HepG2 (cell line): ENCODE measurements around the gene CDK10. TPM values are rescaled to one million over a fixed set of nuclear protein-coding genes. Genes with fewer than 3 reads are reported as not detected.

Experiments
- ATAC-seq: fragments of 200-7000 bp; cut with Tn5 transposase; 3 replicates; pipeline ENCODE4 v1.9.1; 2020; ENCODE audit warnings: mild to moderate bottlenecking, moderate library complexity
- BruUV-seq: library from RNA; stranded (reverse); fragments of 400-500 nt; replicated peaks from 2 replicates; lab custom pipeline; 2021; lab: Mats Ljungman, UMichigan
- CTCF ChIA-PET: fragments of 300-600 bp; formaldehyde crosslinking; extraction: SDS; loops from one replicate; lab custom pipeline; 2021; ENCODE audit warnings: low total read pairs, inconsistent platforms, low intra/inter-chr PET ratio; lab: Yijun Ruan, JAX
- POLR2A ChIA-PET: fragments of 350-600 bp; sonication (Branson Sonifier 250); formaldehyde crosslinking; loops from one replicate; lab custom pipeline; 2020; ENCODE audit warnings: antibody characterized with exemption, inconsistent platforms; lab: Yijun Ruan, JAX
- DNase-seq: peaks from one replicate; pipeline ENCODE4 v3.0.0-alpha.2; 2015; ENCODE audit warnings: low spot score
- FAIRE-seq: peaks from 3 replicates; lab custom pipeline; 2011; peaks lifted over from hg19 to GRCh38; lab: Jason Lieb, UNC
- H2AFZ ChIP-seq: one replicate; pipeline ENCODE4 v1.6.1; 2011; ENCODE audit warnings: low read length, inconsistent platforms
- H3K27ac ChIP-seq: fragments of 300-600 bp; 3 replicates; pipeline ENCODE4 v1.8.0; 2011; ENCODE audit warnings: mixed run types, mild to moderate bottlenecking, mixed read lengths, low read length, inconsistent platforms; ENCODE audit not compliant: insufficient read depth; ENCODE audit errors: extremely low read length
- H3K27me3 ChIP-seq, 2 experiments: fragments of 200-600 bp in 1 of 2; 2 replicates in 1 of 2; 3 replicates in 1 of 2; pipeline versions ENCODE4 v1.6.0 to v1.8.0; 2011; ENCODE audit warnings: low read length in 2 of 2, mild to moderate bottlenecking in 2 of 2, moderate library complexity in 2 of 2, inconsistent platforms in 1 of 2; ENCODE audit not compliant: insufficient read depth in 2 of 2, control insufficient read depth in 1 of 2
- H3K36me3 ChIP-seq, 2 experiments: fragments of 200-600 bp in 1 of 2; replicated peaks in 1 of 2; 2 replicates in 1 of 2; 3 replicates in 1 of 2; pipeline versions ENCODE4 v1.5.1 to v1.8.0; 2011; ENCODE audit warnings: low read length in 2 of 2, inconsistent platforms in 1 of 2; ENCODE audit not compliant: insufficient read depth in 2 of 2, control insufficient read depth in 1 of 2
- H3K4me1 ChIP-seq: 2 replicates; pipeline ENCODE4 v1.5.1; 2012; ENCODE audit warnings: low read length, inconsistent platforms; ENCODE audit not compliant: insufficient read depth
- H3K4me2 ChIP-seq: 2 replicates; pipeline ENCODE4 v1.6.0; 2011; ENCODE audit warnings: low read depth, low read length, inconsistent platforms
- H3K4me3 ChIP-seq, 3 experiments: fragments of 200-600 bp in 1 of 3; sonication (generic), shearing (Covaris generic) in 1 of 3; replicated peaks in 1 of 3; 2 replicates each; pipeline ENCODE4 v1.5.1; 2011 to 2016; ENCODE audit warnings: low read length in 3 of 3, inconsistent platforms in 2 of 3, low read depth in 2 of 3, mild to moderate bottlenecking in 2 of 3, control low read depth in 1 of 3, mixed read lengths in 1 of 3; ENCODE audit not compliant: insufficient read depth in 1 of 3
- H3K79me2 ChIP-seq: one replicate; pipeline ENCODE4 v1.6.1; 2011; ENCODE audit warnings: low read length, inconsistent platforms; ENCODE audit not compliant: insufficient read depth
- H3K9ac ChIP-seq: 2 replicates; pipeline ENCODE4 v1.6.0; 2011; ENCODE audit warnings: mild to moderate bottlenecking, low read depth, low read length, inconsistent platforms; ENCODE audit not compliant: insufficient read depth
- H3K9me3 ChIP-seq: 2 replicates; pipeline ENCODE4 v1.5.1; 2012; ENCODE audit warnings: mild to moderate bottlenecking, low read length
- H4K20me1 ChIP-seq: 2 replicates; pipeline ENCODE4 v1.6.0; 2011; ENCODE audit warnings: inconsistent platforms, mild to moderate bottlenecking, low read length, moderate library complexity; ENCODE audit not compliant: insufficient read depth
- ADNP ChIP-seq: sonication (generic); formaldehyde crosslinking; IDR thresholded peaks from 2 replicates; pipeline ENCODE4 v1.4.0; 2020; ENCODE audit warnings: missing genetic modification reagents
- FOXC1 ChIP-seq: sonication (generic); formaldehyde crosslinking; IDR thresholded peaks from 2 replicates; pipeline ENCODE4 v1.8.0; 2022; ENCODE audit warnings: mild to moderate bottlenecking, missing genetic modification reagents, borderline replicate concordance
- GATAD2A ChIP-seq: IDR thresholded peaks from 2 replicates; pipeline ENCODE4 v1.6.1; 2016
- HDAC2 ChIP-seq: sonication (generic); formaldehyde crosslinking; IDR thresholded peaks from 2 replicates; pipeline ENCODE4 v1.4.0; 2020; ENCODE audit warnings: missing genetic modification reagents
- HOXA7 ChIP-seq: sonication (generic); formaldehyde crosslinking; IDR thresholded peaks from 2 replicates; pipeline ENCODE4 v1.8.1; 2022; ENCODE audit warnings: mild to moderate bottlenecking, missing genetic modification reagents, moderate library complexity
- JUNB ChIP-seq: sonication (generic); formaldehyde crosslinking; IDR thresholded peaks from 2 replicates; pipeline ENCODE4 v1.8.0; 2022; ENCODE audit warnings: missing genetic modification reagents, mild to moderate bottlenecking, borderline replicate concordance
- KAT2B ChIP-seq: fragments of 150-350 bp; IDR thresholded peaks from 2 replicates; pipeline ENCODE4 v1.6.1; 2014; ENCODE audit warnings: low read depth, low read length, borderline replicate concordance
- NR2F6 ChIP-seq, 2 experiments: IDR thresholded peaks; 2 replicates each; pipeline ENCODE4 v1.6.1; 2016; ENCODE audit warnings: antibody characterized with exemption in 1 of 2, mild to moderate bottlenecking in 1 of 2
- RXRB ChIP-seq: IDR thresholded peaks from 2 replicates; pipeline ENCODE4 v1.6.1; 2016; ENCODE audit warnings: borderline replicate concordance, missing genetic modification reagents, missing compliant biosample characterization
- TARDBP ChIP-seq: sonication (generic); formaldehyde crosslinking; IDR thresholded peaks from 2 replicates; pipeline ENCODE4 v1.8.0; 2022; ENCODE audit warnings: mild to moderate bottlenecking, missing genetic modification reagents
- ZNF138 ChIP-seq: sonication (generic); formaldehyde crosslinking; IDR thresholded peaks from 2 replicates; pipeline ENCODE4 v1.5.0; 2020; ENCODE audit warnings: mild to moderate bottlenecking, low read depth, missing genetic modification reagents
- ZNF501 ChIP-seq: sonication (generic); formaldehyde crosslinking; IDR thresholded peaks from 2 replicates; pipeline ENCODE4 v1.5.1; 2020; ENCODE audit warnings: mild to moderate bottlenecking, moderate library complexity, missing genetic modification reagents
- ZNF510 ChIP-seq: sonication (generic); formaldehyde crosslinking; IDR thresholded peaks from 2 replicates; pipeline ENCODE4 v1.4.0; 2020; ENCODE audit warnings: low read depth, mild to moderate bottlenecking, missing genetic modification reagents
- ZNF558 ChIP-seq: sonication (generic); formaldehyde crosslinking; IDR thresholded peaks from 2 replicates; pipeline ENCODE4 v1.9.0; 2022; ENCODE audit warnings: mild to moderate bottlenecking, missing genetic modification reagents, borderline replicate concordance
- WGBS: methylation state at CpG from one replicate; pipeline ENCODE4 v1.1.6; 2017; ENCODE audit warnings: low lambda C conversion rate; 5-methylcytosine and 5-hydroxymethylcytosine counted together
- in situ Hi-C: cut with HindIII; loops from 2 replicates; pipeline ENCODE4 v1.10.0; 2017; ENCODE audit warnings: low pct_unique_long_range_greater_than_20kb; ENCODE audit not compliant: extremely low pct_ligation_motif_present
- intact Hi-C: fragments of 100-400 bp; cut with micrococcal nuclease; formaldehyde crosslinking; loops from one replicate; pipeline ENCODE4 v1.10.0; 2022; ENCODE audit not compliant: unreplicated experiment
- polyA plus RNA-seq, 8 experiments: library from polyadenylated mRNA; depleted of rRNA in 3 of 8; stranded (reverse) in 7 of 8; unstranded in 1 of 8; fragments of >200 nt; fragmentation: Illumina TruSeq in 4 of 8; extraction: Trizol in 4 of 8; gene quantifications; 2 replicates each; pipeline versions ENCODE4 v1.2.1 to v1.2.3, GENCODE V29; 2011 to 2016; ENCODE audit warnings: low read depth in 4 of 8, missing spikeins in 1 of 8, mixed read lengths in 1 of 8; ENCODE audit not compliant: insufficient read depth in 1 of 8
- total RNA-seq, 5 experiments: library from RNA; depleted of rRNA; stranded (reverse); fragments of >200 nt; fragmentation: Illumina TruSeq; extraction: Trizol; gene quantifications; 2 replicates each; pipeline ENCODE4 v1.2.3, GENCODE V29; 2016; ENCODE audit warnings: low read depth in 1 of 5
- TF ChIP-seq, protein P1 (sequence below): sonication (generic); formaldehyde crosslinking; IDR thresholded peaks from 2 replicates; pipeline ENCODE4 v1.4.0; 2020; ENCODE audit warnings: mild to moderate bottlenecking, missing genetic modification reagents
- TF ChIP-seq, protein P2 (sequence below): sonication (generic); formaldehyde crosslinking; IDR thresholded peaks from 2 replicates; pipeline ENCODE4 v1.4.0; 2020; ENCODE audit warnings: missing genetic modification reagents, borderline replicate concordance
- TF ChIP-seq, protein P3 (sequence below): sonication (generic); formaldehyde crosslinking; IDR thresholded peaks from 2 replicates; pipeline ENCODE4 v1.8.1; 2023; ENCODE audit warnings: mild to moderate bottlenecking, inconsistent platforms, moderate library complexity, missing genetic modification reagents, borderline replicate concordance

CDK10 gene
- total and polyA plus RNA-seq, 2 of the 13 experiments (the other 11 are each of a cell fraction or from before 2014, with no cell fraction given), result 2.5 to 3.9 TPM

DNA sequence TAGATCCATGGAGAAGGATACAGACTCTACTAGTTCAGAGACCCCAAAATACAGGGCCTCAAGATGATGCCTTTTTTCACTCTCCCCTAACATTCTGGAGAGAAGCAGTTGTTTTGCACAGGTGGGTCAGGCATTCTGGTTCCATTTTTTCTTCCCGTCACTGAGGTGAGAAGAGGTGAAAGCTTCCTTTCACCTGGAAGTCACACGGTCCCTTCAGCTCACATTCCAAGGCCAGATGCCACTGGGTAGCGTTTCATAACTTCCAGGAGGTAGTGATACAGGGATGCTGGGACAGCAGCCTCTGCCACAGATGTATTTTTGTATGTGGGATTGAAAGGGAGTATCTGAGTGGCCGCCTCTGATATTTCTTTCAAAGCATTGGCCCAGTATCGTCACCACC is 1.9 kb downstream of the CDK10 start:
- no peak overlapping the region for H3K4me3 ChIP-seq
- H3K27me3 ChIP-seq, result no peaks in the 10 kb centered on the region
- BruUV-seq, result no TSS peak
- H3K4me2 ChIP-seq, result peak overlapping the region; percentile 0; the same call in 1 of the 2 replicates
- 75% methylated on average over 5 of the region's 5 CpGs for WGBS
- peaks cover 73% of the 10 kb centered on the region for H3K4me1 ChIP-seq
- in situ Hi-C loops (no loop called here), intact Hi-C loops (no loop called here)
- peak overlapping the region; percentile 89 for H3K27ac ChIP-seq
- no peaks in the 10 kb centered on the region for H3K36me3 ChIP-seq
- H3K9me3 ChIP-seq, result peaks cover 15% of the 10 kb centered on the region
- FAIRE-seq (peak; percentile 40), ATAC-seq (no peak), DNase-seq (no peak)
- peak overlapping the region; percentile 8; the same call in 1 of the 2 replicates for H3K9ac ChIP-seq
- POLR2A ChIA-PET, result interaction anchor here (0.6 to 3.2 kb wide), 3 partner anchors 12 to 498 kb away, joined by 3 to 20 read pairs (median 13); partner anchors contain the start of genes CHMP1A and SPATA33
- H4K20me1 ChIP-seq, result no peaks in the 10 kb centered on the region
- no peaks in the 10 kb centered on the region for H3K79me2 ChIP-seq
- H2AFZ ChIP-seq, result no peak overlapping the region
- CTCF ChIA-PET, result no interaction called here
- no peak for TF ChIP-seq HOXA7 (CRISPR knock-in tag)
- TF ChIP-seq, protein P1, sequence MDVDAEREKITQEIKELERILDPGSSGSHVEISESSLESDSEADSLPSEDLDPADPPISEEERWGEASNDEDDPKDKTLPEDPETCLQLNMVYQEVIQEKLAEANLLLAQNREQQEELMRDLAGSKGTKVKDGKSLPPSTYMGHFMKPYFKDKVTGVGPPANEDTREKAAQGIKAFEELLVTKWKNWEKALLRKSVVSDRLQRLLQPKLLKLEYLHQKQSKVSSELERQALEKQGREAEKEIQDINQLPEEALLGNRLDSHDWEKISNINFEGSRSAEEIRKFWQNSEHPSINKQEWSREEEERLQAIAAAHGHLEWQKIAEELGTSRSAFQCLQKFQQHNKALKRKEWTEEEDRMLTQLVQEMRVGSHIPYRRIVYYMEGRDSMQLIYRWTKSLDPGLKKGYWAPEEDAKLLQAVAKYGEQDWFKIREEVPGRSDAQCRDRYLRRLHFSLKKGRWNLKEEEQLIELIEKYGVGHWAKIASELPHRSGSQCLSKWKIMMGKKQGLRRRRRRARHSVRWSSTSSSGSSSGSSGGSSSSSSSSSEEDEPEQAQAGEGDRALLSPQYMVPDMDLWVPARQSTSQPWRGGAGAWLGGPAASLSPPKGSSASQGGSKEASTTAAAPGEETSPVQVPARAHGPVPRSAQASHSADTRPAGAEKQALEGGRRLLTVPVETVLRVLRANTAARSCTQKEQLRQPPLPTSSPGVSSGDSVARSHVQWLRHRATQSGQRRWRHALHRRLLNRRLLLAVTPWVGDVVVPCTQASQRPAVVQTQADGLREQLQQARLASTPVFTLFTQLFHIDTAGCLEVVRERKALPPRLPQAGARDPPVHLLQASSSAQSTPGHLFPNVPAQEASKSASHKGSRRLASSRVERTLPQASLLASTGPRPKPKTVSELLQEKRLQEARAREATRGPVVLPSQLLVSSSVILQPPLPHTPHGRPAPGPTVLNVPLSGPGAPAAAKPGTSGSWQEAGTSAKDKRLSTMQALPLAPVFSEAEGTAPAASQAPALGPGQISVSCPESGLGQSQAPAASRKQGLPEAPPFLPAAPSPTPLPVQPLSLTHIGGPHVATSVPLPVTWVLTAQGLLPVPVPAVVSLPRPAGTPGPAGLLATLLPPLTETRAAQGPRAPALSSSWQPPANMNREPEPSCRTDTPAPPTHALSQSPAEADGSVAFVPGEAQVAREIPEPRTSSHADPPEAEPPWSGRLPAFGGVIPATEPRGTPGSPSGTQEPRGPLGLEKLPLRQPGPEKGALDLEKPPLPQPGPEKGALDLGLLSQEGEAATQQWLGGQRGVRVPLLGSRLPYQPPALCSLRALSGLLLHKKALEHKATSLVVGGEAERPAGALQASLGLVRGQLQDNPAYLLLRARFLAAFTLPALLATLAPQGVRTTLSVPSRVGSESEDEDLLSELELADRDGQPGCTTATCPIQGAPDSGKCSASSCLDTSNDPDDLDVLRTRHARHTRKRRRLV (CRISPR knock-in tag), result no peak
- TF ChIP-seq JUNB (CRISPR knock-in tag), result no peak
- TF ChIP-seq RXRB, result peak; percentile 49; the same call in 1 of the 2 replicates
- TF ChIP-seq ZNF501 (CRISPR knock-in tag), result no peak
- no peak for TF ChIP-seq ZNF510 (CRISPR knock-in tag)
- peak; percentile 15; the same call in 1 of the 2 replicates for TF ChIP-seq HDAC2 (CRISPR knock-in tag)
- TF ChIP-seq KAT2B, result no peak
- TF ChIP-seq ZNF138, result no peak
- TF ChIP-seq, protein P2, sequence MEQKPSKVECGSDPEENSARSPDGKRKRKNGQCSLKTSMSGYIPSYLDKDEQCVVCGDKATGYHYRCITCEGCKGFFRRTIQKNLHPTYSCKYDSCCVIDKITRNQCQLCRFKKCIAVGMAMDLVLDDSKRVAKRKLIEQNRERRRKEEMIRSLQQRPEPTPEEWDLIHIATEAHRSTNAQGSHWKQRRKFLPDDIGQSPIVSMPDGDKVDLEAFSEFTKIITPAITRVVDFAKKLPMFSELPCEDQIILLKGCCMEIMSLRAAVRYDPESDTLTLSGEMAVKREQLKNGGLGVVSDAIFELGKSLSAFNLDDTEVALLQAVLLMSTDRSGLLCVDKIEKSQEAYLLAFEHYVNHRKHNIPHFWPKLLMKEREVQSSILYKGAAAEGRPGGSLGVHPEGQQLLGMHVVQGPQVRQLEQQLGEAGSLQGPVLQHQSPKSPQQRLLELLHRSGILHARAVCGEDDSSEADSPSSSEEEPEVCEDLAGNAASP (CRISPR knock-in tag), result peak; percentile 65; the same call in 1 of the 2 replicates
- TF ChIP-seq, protein P3, sequence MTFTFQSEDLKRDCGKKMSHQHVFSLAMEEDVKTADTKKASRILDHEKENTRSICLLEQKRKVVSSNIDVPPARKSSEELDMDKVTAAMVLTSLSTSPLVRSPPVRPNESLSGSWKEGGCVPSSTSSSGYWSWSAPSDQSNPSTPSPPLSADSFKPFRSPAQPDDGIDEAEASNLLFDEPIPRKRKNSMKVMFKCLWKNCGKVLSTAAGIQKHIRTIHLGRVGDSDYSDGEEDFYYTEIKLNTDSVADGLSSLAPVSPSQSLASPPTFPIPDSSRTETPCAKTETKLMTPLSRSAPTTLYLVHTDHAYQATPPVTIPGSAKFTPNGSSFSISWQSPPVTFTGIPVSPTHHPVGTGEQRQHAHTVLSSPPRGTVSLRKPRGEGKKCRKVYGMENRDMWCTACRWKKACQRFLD, result no peak
- TF ChIP-seq NR2F6 (IDR thresholded peaks at IDR 0.05), result no peak
- TF ChIP-seq NR2F6 (CRISPR knock-in tag; IDR thresholded peaks at IDR 0.05), result peak; percentile 14; the same call in 1 of the 2 replicates
- no peak for TF ChIP-seq TARDBP (CRISPR knock-in tag)
- TF ChIP-seq FOXC1 (CRISPR knock-in tag), result no peak
- TF ChIP-seq ADNP, result no peak
- TF ChIP-seq ZNF558 (CRISPR knock-in tag), result no peak
- 0 out of 2 replicates have a peak, but pooled peaks have one; percentile 30 for TF ChIP-seq GATAD2A (CRISPR knock-in tag)
